ACC112 (cell line): ENCODE results near the gene ABCA10.
A peak's percentile ranks its signal among the peaks of the same experiment; 100 is the strongest.

ENCODE experiments used
- H2AFZ ChIP-seq: fragments of 200-600 bp; sonication (generic); one replicate; pipeline ENCODE4 v1.6.0; 2017; ENCODE audit warnings: antibody characterized with exemption, low read length; ENCODE audit not compliant: unreplicated experiment
- H3K27ac ChIP-seq: fragments of 200-600 bp; sonication (generic); 2 replicates; pipeline ENCODE4 v1.5.1; 2014; ENCODE audit warnings: low read depth, mild to moderate bottlenecking, antibody characterized with exemption, low read length, moderate library complexity
- H3K27me3 ChIP-seq: fragments of 200-600 bp; sonication (generic); 2 replicates; pipeline ENCODE4 v1.6.1; 2014; ENCODE audit warnings: mild to moderate bottlenecking, antibody characterized with exemption, low read length, moderate library complexity, mixed read lengths; ENCODE audit not compliant: insufficient read depth
- H3K36me3 ChIP-seq: fragments of 200-600 bp; sonication (generic); 2 replicates; pipeline ENCODE4 v1.6.1; 2016; ENCODE audit warnings: mild to moderate bottlenecking, antibody characterized with exemption, low read length, moderate library complexity, mixed read lengths; ENCODE audit not compliant: insufficient read depth
- H3K4me1 ChIP-seq: fragments of 200-600 bp; sonication (generic); one replicate; pipeline ENCODE4 v1.6.1; 2016; ENCODE audit warnings: low read length, mixed read lengths; ENCODE audit not compliant: insufficient read depth, unreplicated experiment, control insufficient read depth
- H3K4me3 ChIP-seq: fragments of 200-600 bp; sonication (generic); 2 replicates; pipeline ENCODE4 v1.5.1; 2014; ENCODE audit warnings: mild to moderate bottlenecking, low read depth, low read length
- H3K79me2 ChIP-seq: fragments of 200-600 bp; sonication (generic); one replicate; pipeline ENCODE4 v1.6.0; 2016; ENCODE audit warnings: low read length; ENCODE audit not compliant: control insufficient read depth, unreplicated experiment, insufficient read depth

The ABCA10 gene

DNA sequence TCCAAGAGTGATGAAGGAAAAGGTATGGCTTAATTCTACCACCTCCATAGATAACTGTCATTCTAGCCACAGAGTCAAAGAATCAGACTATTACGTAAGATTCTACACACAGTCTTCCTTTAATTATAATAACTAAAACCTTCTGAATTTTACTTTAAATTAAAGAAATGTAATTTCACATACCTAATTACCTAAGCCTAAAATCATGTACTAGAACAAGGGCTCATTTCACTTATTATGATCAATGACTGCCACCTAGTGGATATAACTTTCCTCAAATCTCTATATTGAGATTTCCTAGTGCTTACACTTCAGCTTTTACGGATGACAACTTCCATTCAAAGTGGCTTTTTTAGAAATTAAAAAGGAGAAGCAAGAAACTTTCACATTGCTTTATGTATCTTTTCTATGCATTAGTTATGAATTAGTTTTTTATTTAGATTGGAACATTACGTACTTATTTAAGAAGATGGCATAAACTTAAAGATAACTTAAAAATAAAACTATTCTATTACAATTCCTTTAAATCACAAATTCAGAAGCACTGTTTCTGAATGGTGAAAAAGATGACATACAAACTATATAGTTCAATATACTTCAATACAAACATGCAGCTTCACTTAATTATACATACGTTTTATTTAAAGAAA is 18.2 kb upstream of the ABCA10 start:
- Histone ChIP-seq H2AFZ (no peak overlapping the region), H3K27me3 (no peaks in the 10 kb centered on the region), H3K36me3 (no peaks in the 10 kb centered on the region), H3K4me1 (peaks cover 9% of the 10 kb centered on the region), H3K79me2 (no peaks in the 10 kb centered on the region), H3K27ac (no peak overlapping the region), H3K4me3 (no peak overlapping the region)

DNA sequence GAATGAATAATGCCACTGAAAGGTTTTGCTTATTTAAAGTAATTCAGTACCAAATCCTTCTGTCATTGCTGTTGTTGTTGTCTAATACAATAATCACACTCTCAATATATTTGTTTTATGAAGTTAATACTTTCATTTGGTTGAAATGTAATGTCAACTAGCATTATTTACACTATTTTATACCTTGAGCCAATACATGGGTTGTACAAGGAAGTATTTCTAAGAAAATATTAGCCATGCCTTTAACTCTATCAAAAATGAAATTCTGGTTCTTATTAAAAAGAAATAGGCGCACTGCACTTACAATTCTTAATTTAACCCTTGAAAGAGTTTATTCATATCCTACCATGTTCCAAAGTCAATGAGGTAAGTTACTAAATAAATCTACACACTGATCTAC is 17.6 kb upstream of the ABCA10 start:
- Histone ChIP-seq H3K4me1 (peaks cover 9% of the 10 kb centered on the region), H3K27ac (no peak overlapping the region), H3K36me3 (no peaks in the 10 kb centered on the region), H3K4me3 (peak overlapping the region; percentile 71), H2AFZ (peak overlapping the region; percentile 92), H3K27me3 (no peaks in the 10 kb centered on the region), H3K79me2 (no peaks in the 10 kb centered on the region)

DNA sequence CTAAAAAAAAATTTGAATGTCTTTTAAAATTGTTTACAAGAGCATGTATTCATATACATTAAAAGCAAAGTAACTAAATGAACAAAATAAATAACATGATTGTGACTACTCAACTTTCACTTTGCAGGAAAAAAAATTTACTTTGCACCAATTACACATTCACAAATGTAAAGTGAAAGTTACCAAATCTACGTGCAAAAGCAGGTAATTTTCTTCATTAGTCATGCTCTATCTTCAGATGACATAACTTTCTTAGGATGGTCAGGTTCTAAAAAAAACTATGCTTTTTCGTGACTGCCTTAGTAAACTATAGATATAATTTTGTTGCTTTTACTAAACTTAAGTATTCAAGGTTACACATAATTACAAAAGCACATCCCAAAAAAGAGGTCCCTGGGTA is 17.0 kb upstream of the ABCA10 start:
- no peaks in the 10 kb centered on the region for H3K79me2 ChIP-seq
- no peaks in the 10 kb centered on the region for H3K27me3 ChIP-seq
- no peak overlapping the region for H3K27ac ChIP-seq
- H3K4me1 ChIP-seq = peaks cover 4% of the 10 kb centered on the region
- H2AFZ ChIP-seq = peak overlapping the region; percentile 92
- peak overlapping the region; percentile 71 for H3K4me3 ChIP-seq
- no peaks in the 10 kb centered on the region for H3K36me3 ChIP-seq

DNA sequence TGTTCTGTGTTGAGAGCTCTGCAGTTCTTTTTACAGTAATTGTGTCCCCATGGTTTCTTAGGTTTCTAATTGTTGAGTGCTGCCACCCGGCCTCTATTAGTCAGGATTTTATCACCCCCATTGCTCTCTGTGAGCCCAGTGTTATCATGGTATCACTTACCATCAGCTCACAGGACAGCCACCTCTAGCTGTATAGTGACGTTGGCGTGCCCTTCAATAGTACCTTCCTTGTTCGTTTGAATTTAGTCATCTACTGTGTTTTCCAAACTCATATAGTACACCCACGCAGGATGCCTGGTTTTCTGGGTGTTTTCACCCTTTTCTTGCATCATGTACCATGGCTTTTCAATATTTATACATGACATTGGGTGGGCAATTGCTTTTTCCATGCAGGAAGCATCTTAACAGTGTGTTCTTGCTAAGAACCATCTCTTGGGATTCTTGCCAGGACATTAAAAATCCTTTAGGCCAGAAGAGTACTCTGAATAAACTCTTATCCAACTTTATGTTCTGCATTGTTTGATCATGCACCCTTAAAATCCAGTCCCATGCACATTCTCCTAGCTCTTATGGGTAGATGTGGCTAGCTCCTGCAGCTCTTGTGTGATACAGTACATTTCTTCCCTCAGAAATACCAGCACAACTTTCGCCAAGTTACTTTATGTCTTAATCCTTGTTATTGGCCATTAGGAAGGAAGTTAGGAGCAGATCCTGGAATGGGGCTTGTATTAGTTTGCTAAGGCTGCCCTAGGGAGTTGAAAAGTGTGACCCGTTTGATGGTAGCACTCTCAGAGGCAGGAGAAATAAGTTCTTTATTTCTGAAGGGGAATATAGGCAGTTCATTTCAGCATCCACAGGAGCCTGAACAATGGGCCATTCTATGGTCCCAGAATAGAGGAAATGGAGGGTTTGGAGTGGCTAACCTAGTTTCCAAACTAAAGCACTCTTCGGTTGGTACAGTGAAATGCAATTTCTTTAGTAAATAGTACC is 11.3 kb upstream of the ABCA10 start:
- Histone ChIP-seq H2AFZ (no peak overlapping the region), H3K36me3 (no peaks in the 10 kb centered on the region), H3K27me3 (no peaks in the 10 kb centered on the region), H3K79me2 (no peaks in the 10 kb centered on the region), H3K27ac (no peak overlapping the region), H3K4me3 (no peak overlapping the region), H3K4me1 (no peaks in the 10 kb centered on the region)

DNA sequence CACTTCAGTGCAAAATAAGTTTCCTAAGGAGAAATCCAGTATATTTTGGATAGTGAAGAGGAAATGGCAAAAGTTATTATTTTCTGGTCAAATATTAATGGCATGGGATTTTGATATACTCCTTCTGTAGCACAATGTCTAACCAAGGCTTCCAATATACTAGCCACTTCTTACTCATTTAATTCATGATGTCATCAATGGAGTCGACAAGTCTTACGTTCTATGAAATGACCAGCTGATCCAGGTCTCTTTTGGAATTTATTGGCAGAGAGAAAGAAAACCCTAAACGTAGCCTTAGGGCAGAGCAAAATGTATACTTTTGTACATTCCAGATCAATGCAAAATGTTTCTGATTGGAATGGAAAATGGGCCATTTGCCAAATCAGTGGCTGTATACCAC is 8.3 kb upstream of the ABCA10 start:
- H3K27me3 ChIP-seq = no peaks in the 10 kb centered on the region
- H3K4me3 ChIP-seq = no peak overlapping the region
- no peaks in the 10 kb centered on the region for H3K4me1 ChIP-seq
- no peaks in the 10 kb centered on the region for H3K36me3 ChIP-seq
- no peak overlapping the region for H2AFZ ChIP-seq
- no peak overlapping the region for H3K27ac ChIP-seq
- no peaks in the 10 kb centered on the region for H3K79me2 ChIP-seq

DNA sequence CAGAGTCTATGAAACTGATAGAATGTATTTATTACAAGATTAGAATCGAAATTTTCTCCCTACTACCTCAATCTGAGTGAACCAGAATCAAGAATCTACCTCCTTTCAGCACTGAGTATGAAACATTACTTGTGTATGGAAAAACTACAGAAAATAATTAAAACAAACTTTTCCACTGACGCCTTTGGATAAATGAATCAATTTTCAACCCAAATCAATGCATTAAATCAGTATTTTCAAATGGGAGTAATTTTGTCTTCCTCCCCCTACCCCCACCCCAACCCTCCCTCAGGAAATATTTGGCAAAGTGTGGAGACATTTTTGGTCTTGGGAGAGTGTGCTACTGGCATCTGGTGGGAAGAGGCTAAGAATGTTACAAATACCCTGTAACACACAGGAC is 7.8 kb upstream of the ABCA10 start:
- Histone ChIP-seq H3K79me2 (no peaks in the 10 kb centered on the region), H3K4me1 (no peaks in the 10 kb centered on the region), H3K36me3 (no peaks in the 10 kb centered on the region), H3K27me3 (no peaks in the 10 kb centered on the region), H3K4me3 (no peak overlapping the region), H3K27ac (no peak overlapping the region), H2AFZ (no peak overlapping the region)

DNA sequence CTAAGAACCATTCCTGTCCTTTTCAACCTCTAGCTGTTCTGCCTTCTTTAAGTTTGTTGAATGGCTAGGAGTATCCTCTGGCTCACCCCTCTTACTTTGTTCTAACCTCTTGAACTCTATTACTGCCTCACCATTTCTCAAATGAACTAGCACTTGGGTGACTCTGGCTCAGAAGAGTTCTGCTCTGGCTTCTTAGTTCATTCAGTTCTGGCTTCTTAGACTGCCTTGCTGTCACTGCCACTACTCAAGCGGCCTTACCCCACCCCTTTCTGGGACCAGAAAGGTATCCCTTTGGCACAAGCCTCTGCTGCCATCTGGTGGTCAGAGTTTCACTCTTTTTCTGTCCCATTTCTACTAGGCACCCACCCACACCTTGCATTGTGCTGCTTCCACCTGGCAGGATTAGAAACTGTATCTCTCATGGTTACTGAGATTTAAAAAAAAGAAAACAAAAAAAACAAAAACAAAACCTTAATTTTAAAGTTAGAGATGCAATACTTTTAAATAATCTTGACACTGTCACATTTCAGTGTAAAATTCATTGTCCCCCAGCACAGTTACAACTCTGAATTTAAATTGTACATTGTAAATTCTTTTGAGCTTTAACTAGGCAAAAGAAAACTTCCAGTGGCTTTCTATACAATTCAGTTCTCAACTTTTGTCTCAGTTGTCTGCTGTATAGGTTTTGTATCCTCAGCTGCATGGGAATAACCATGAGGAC is 6.9 kb upstream of the ABCA10 start:
- Histone ChIP-seq H2AFZ (peak overlapping the region; percentile 34), H3K4me3 (no peak overlapping the region), H3K36me3 (no peaks in the 10 kb centered on the region), H3K79me2 (no peaks in the 10 kb centered on the region), H3K27ac (no peak overlapping the region), H3K27me3 (no peaks in the 10 kb centered on the region), H3K4me1 (no peaks in the 10 kb centered on the region)

- Histone ChIP-seq H3K27me3 (no peaks in the 10 kb centered on the region), H3K36me3 (no peaks in the 10 kb centered on the region), H3K4me3 (no peak overlapping the region), H3K79me2 (no peaks in the 10 kb centered on the region), H3K27ac (no peak overlapping the region), H2AFZ (no peak overlapping the region), H3K4me1 (no peaks in the 10 kb centered on the region)
These were observed 4.0 kb upstream of the ABCA10 start for GRCh38 chr17:69232650-69233049.

DNA sequence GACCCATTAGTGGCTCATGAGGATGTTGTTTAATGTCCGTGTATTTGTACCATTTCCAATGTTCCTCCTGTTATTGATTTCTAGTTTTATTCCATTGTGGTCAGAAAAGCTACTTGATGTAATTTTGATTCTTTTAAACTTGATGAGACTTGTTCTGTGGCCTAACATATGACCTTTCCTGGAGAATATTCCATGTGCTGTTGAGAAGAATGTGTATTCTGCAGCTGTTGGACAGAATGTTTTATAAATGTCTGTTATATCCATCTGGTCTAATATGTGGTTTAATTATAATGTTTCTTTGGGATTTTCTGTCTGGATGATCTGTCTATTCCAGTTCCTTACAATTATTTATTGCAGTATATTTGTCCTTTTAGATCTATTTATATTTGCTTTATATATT is 2.9 kb upstream of the ABCA10 start:
- no peak overlapping the region for H3K27ac ChIP-seq
- no peaks in the 10 kb centered on the region for H3K27me3 ChIP-seq
- no peaks in the 10 kb centered on the region for H3K79me2 ChIP-seq
- no peak overlapping the region for H3K4me3 ChIP-seq
- no peaks in the 10 kb centered on the region for H3K4me1 ChIP-seq
- no peak overlapping the region for H2AFZ ChIP-seq
- no peaks in the 10 kb centered on the region for H3K36me3 ChIP-seq

DNA sequence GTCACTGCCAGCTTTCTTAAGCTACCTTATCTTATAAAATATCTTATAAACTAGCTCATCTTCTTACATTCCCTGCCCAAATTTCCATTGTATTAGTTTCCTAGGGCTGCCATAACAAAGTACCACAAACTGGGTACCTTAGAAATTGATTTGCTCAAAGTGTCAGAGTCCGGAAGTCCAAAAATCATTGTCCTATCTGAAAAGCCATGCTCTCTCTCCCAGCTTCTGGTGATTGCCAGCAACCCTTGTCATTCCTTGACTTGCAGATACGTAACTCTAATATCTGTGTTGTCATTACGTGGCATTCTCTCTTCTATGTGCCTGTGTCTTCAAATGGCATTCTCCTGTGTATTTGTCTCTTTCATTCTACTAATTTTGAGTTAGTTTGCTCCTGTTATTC is 2.3 kb upstream of the ABCA10 start:
- H3K27ac ChIP-seq = no peak overlapping the region
- H2AFZ ChIP-seq = no peak overlapping the region
- H3K27me3 ChIP-seq = no peaks in the 10 kb centered on the region
- H3K79me2 ChIP-seq = no peaks in the 10 kb centered on the region
- no peak overlapping the region for H3K4me3 ChIP-seq
- H3K4me1 ChIP-seq = no peaks in the 10 kb centered on the region
- H3K36me3 ChIP-seq = no peaks in the 10 kb centered on the region
